ENCODE measurements around the gene SRBD1. TPM values are rescaled to one million over a fixed set of nuclear protein-coding genes. Genes with fewer than 3 reads are reported as not detected.

The SRBD1 gene
- polyA plus RNA-seq, 1 donor (not counting 4 experiments of a cell fraction or from before 2014, with no cell fraction given): 8.8 TPM

DNA sequence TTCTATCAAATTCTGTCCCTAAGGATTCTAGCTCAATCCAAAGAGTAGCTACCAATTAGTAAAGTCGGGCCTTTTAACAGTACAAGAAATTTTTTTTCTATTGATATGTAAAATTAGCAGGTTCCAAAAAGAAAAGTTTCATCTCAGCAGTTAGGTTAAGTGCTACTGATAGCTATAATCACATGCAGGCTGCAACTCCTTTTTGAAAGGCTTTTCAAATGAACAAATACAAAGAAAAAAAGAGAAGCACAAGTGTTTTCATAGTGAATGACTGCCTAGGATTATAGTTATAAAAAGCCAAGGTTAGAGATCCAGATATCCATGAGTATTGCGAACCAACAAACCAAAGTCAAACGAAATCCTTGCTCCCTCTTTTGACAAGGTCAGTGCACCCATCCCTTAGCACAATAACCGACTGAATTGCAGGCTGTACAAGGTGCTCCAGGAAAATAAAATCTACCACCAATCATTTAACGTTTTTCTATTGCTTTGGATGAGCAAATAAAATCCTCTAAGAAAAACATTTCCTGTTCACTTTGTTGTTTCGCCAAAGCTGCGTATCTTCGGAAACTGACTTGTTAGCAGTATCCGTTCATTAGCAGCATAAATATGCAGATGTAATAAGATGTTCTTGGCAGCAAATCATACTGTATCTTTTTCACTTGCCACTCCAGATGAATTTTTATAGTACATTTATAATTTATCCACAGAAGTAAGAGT lies 100.2 kb downstream of the SRBD1 start:
- Histone ChIP-seq H3K4me1 (ENCODE audit: control insufficient read depth, extremely low read depth, insufficient read depth, low read length) (no peaks in the 10 kb centered on the region), H3K79me2 (ENCODE audit: control insufficient read depth, insufficient read depth, low read length) (no peaks in the 10 kb centered on the region), H3K36me3 (ENCODE audit: control insufficient read depth in 2 of 2, extremely low read depth in 1 of 2, insufficient read depth in 2 of 2, low read length in 2 of 2) (no peaks in the 10 kb centered on the region), H3K4me3 (ENCODE audit: control insufficient read depth in 2 of 3, extremely low read depth in 1 of 3, insufficient read depth in 2 of 3, low read depth in 1 of 3, low read length in 3 of 3) (no peak overlapping the region), H3K9me3 (ENCODE audit: control insufficient read depth, low read depth, low read length) (no peaks in the 10 kb centered on the region), H3K4me2 (ENCODE audit: control insufficient read depth, extremely low read depth, insufficient read depth, low read depth, low read length) (no peak overlapping the region), H4K20me1 (ENCODE audit: control insufficient read depth, extremely low read depth, insufficient read depth, low read length) (no peaks in the 10 kb centered on the region), H3K27ac (ENCODE audit: control insufficient read depth, insufficient read depth, low read length) (no peak overlapping the region), H3K9ac (ENCODE audit: control insufficient read depth, extremely low read depth, insufficient read depth, low read length) (no peak overlapping the region), H2AFZ (ENCODE audit: control insufficient read depth, low read length) (no peak overlapping the region), H3K27me3 (ENCODE audit: control insufficient read depth, extremely low read depth, insufficient read depth, low read length) (no peaks in the 10 kb centered on the region), H3K9me1 (ENCODE audit: control insufficient read depth, extremely low read depth, insufficient read depth, low read length) (no peaks in the 10 kb centered on the region)
- TF ChIP-seq, protein P1, sequence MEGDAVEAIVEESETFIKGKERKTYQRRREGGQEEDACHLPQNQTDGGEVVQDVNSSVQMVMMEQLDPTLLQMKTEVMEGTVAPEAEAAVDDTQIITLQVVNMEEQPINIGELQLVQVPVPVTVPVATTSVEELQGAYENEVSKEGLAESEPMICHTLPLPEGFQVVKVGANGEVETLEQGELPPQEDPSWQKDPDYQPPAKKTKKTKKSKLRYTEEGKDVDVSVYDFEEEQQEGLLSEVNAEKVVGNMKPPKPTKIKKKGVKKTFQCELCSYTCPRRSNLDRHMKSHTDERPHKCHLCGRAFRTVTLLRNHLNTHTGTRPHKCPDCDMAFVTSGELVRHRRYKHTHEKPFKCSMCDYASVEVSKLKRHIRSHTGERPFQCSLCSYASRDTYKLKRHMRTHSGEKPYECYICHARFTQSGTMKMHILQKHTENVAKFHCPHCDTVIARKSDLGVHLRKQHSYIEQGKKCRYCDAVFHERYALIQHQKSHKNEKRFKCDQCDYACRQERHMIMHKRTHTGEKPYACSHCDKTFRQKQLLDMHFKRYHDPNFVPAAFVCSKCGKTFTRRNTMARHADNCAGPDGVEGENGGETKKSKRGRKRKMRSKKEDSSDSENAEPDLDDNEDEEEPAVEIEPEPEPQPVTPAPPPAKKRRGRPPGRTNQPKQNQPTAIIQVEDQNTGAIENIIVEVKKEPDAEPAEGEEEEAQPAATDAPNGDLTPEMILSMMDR (optimal IDR thresholded peaks at IDR 0.05 in 1 of 3, IDR thresholded peaks at IDR 0.05 in 1 of 3, conservative IDR thresholded peaks at IDR 0.05 in 1 of 3; ENCODE audit: extremely low read depth in 1 of 3, insufficient read depth in 2 of 3, low read length in 3 of 3): no peak
- no peak for TF ChIP-seq EZH2 (IDR thresholded peaks at IDR 0.05; ENCODE audit: low read length)
- DNase-seq (ENCODE audit: low read depth, low spot score) (no peak), FAIRE-seq (no peak)
- dilution Hi-C loops (cut with MboI; ENCODE audit: extremely low pct_ligation_motif_present, low sequenced_read_pairs): no loop called here

DNA sequence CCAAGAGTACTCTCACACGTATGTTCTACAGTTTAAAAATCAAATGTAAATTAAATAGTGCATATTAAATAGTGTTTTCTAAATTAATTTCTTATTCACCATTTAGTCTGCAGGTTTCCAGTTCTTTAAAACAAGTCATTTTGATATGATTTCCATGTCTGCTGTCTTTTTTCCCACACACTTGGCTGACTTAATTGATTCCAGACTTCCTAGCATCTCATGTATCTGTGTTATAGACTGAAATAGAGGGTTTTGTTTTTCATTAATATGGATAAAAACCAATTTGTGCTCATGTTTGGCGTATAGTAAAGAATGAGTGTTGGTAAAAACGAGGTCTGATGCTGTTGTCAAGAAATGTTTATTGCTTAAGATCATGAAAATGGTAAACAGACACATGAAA lies 104.3 kb downstream of the SRBD1 start:
- H3K9ac ChIP-seq (ENCODE audit: control insufficient read depth, extremely low read depth, insufficient read depth, low read length): no peak overlapping the region
- dilution Hi-C loops (cut with MboI; ENCODE audit: extremely low pct_ligation_motif_present, low sequenced_read_pairs): no loop called here
- H3K4me2 ChIP-seq (ENCODE audit: control insufficient read depth, extremely low read depth, insufficient read depth, low read depth, low read length): no peak overlapping the region
- no peak overlapping the region for H3K27ac ChIP-seq (ENCODE audit: control insufficient read depth, insufficient read depth, low read length)
- no peaks in the 10 kb centered on the region for H3K9me1 ChIP-seq (ENCODE audit: control insufficient read depth, extremely low read depth, insufficient read depth, low read length)
- no peaks in the 10 kb centered on the region for H3K9me3 ChIP-seq (ENCODE audit: control insufficient read depth, low read depth, low read length)
- no peaks in the 10 kb centered on the region for H3K4me1 ChIP-seq (ENCODE audit: control insufficient read depth, extremely low read depth, insufficient read depth, low read length)
- no peak overlapping the region for H3K4me3 ChIP-seq (ENCODE audit: control insufficient read depth in 2 of 3, extremely low read depth in 1 of 3, insufficient read depth in 2 of 3, low read depth in 1 of 3, low read length in 3 of 3)
- no peak for FAIRE-seq
- H3K36me3 ChIP-seq (ENCODE audit: control insufficient read depth in 2 of 2, extremely low read depth in 1 of 2, insufficient read depth in 2 of 2, low read length in 2 of 2): no peaks in the 10 kb centered on the region
- no peak overlapping the region for H2AFZ ChIP-seq (ENCODE audit: control insufficient read depth, low read length)
- DNase-seq (ENCODE audit: low read depth, low spot score): no peak
- H4K20me1 ChIP-seq (ENCODE audit: control insufficient read depth, extremely low read depth, insufficient read depth, low read length): no peaks in the 10 kb centered on the region
- TF ChIP-seq, protein P1 (optimal IDR thresholded peaks at IDR 0.05 in 1 of 3, IDR thresholded peaks at IDR 0.05 in 1 of 3, conservative IDR thresholded peaks at IDR 0.05 in 1 of 3; ENCODE audit: extremely low read depth in 1 of 3, insufficient read depth in 2 of 3, low read length in 3 of 3): no peak
- no peak for TF ChIP-seq EZH2 (IDR thresholded peaks at IDR 0.05; ENCODE audit: low read length)
- no peaks in the 10 kb centered on the region for H3K79me2 ChIP-seq (ENCODE audit: control insufficient read depth, insufficient read depth, low read length)
- H3K27me3 ChIP-seq (ENCODE audit: control insufficient read depth, extremely low read depth, insufficient read depth, low read length): no peaks in the 10 kb centered on the region
